Prostate gland (tissue), 2 donors: ENCODE results near the gene CHCHD6. TPM values are rescaled to one million over a fixed set of nuclear protein-coding genes. Genes with fewer than 3 reads are reported as not detected.
A peak's percentile ranks its signal among the peaks of the same experiment; 100 is the strongest.

ENCODE experiments used
- DNase-seq: peaks from one replicate; pipeline ENCODE4 v3.0.0-alpha.2; 2019; ENCODE audit warnings: low spot score
- H3K27ac ChIP-seq, 2 donors: fragments of 200-600 bp; sonication (generic); 2 replicates each; pipeline ENCODE4 v1.5.1; 2017 to 2019
- H3K27me3 ChIP-seq: fragments of 200-600 bp; sonication (generic); replicated peaks from 2 replicates; pipeline ENCODE4 v1.5.1; 2019; ENCODE audit not compliant: insufficient read depth
- H3K36me3 ChIP-seq, 2 donors: fragments of 200-600 bp; sonication (generic); 1 replicate in 1 of 2; 2 replicates in 1 of 2; pipeline versions ENCODE4 v1.5.1 to v1.8.1; 2017 to 2019
- H3K4me1 ChIP-seq: fragments of 200-600 bp; sonication (generic); replicated peaks from 2 replicates; pipeline ENCODE4 v1.5.1; 2019
- H3K4me3 ChIP-seq, 2 donors: fragments of 200-600 bp; sonication (generic); 2 replicates each; pipeline ENCODE4 v1.5.1; 2017 to 2019
- H3K9me3 ChIP-seq: fragments of 200-600 bp; sonication (generic); 2 replicates; pipeline ENCODE4 v1.5.1; 2017
- POLR2A ChIP-seq: fragments of 450-650 bp; IDR thresholded peaks from one replicate; pipeline ENCODE4 v1.6.1; 2016; ENCODE audit warnings: antibody characterized with exemption, mild to moderate bottlenecking
- POLR2AphosphoS5 ChIP-seq: sonication (generic); formaldehyde crosslinking; IDR thresholded peaks from one replicate; pipeline ENCODE4 v1.6.1; 2017; ENCODE audit warnings: antibody characterized with exemption
- WGBS: methylation state at CpG from one replicate; pipeline ENCODE4 v1.1.5; 2018; 5-methylcytosine and 5-hydroxymethylcytosine counted together
- intact Hi-C: fragments of 100-400 bp; cut with DNase I; formaldehyde crosslinking; loops from one replicate; pipeline ENCODE4 v1.14.2; 2022
- total RNA-seq, 2 donors: library from RNA; depleted of rRNA; stranded (reverse); fragments of >200 nt; gene quantifications; one replicate each; pipeline ENCODE4 v1.1.0, GENCODE V29; 2016
- TF ChIP-seq, protein P1 (sequence below), 4 experiments: fragments of 200-600 bp in 2 of 4; fragments of 450-650 bp in 2 of 4; sonication (generic) in 2 of 4; IDR thresholded peaks; 1 replicate in 3 of 4; 2 replicates in 1 of 4; pipeline ENCODE4 v1.5.1; 2016 to 2019; ENCODE audit warnings: antibody characterized with exemption in 4 of 4, mild to moderate bottlenecking in 2 of 4, moderate library complexity in 2 of 4

CHCHD6 gene
- total RNA-seq, 2 donors from 2014 or later: 13.9 to 34.4 TPM

- Histone ChIP-seq H3K27ac (no peak overlapping the region), H3K9me3 (no peaks in the 10 kb centered on the region), H3K4me3 (no peak overlapping the region), H3K27me3 (peaks cover 5% of the 10 kb centered on the region), H3K36me3 (no peaks in the 10 kb centered on the region), H3K4me1 (peaks cover 5% of the 10 kb centered on the region)
- intact Hi-C loops: loop anchor here (2.0 to 5.0 kb wide), 2 partner anchors 304 to 867 kb away; partner anchors contain the start of gene PLXNA1
- TF ChIP-seq POLR2A (no peak), POLR2AphosphoS5 (no peak)
- TF ChIP-seq, protein P1, sequence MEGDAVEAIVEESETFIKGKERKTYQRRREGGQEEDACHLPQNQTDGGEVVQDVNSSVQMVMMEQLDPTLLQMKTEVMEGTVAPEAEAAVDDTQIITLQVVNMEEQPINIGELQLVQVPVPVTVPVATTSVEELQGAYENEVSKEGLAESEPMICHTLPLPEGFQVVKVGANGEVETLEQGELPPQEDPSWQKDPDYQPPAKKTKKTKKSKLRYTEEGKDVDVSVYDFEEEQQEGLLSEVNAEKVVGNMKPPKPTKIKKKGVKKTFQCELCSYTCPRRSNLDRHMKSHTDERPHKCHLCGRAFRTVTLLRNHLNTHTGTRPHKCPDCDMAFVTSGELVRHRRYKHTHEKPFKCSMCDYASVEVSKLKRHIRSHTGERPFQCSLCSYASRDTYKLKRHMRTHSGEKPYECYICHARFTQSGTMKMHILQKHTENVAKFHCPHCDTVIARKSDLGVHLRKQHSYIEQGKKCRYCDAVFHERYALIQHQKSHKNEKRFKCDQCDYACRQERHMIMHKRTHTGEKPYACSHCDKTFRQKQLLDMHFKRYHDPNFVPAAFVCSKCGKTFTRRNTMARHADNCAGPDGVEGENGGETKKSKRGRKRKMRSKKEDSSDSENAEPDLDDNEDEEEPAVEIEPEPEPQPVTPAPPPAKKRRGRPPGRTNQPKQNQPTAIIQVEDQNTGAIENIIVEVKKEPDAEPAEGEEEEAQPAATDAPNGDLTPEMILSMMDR (IDR thresholded peaks at IDR 0.05): no peak
- no peak for DNase-seq
- WGBS: 79% methylated on average over 13 of the region's 13 CpGs
Observed at GRCh38 chr3:126677862-126678503, 26.1 kb upstream of the CHCHD6 start.

DNA sequence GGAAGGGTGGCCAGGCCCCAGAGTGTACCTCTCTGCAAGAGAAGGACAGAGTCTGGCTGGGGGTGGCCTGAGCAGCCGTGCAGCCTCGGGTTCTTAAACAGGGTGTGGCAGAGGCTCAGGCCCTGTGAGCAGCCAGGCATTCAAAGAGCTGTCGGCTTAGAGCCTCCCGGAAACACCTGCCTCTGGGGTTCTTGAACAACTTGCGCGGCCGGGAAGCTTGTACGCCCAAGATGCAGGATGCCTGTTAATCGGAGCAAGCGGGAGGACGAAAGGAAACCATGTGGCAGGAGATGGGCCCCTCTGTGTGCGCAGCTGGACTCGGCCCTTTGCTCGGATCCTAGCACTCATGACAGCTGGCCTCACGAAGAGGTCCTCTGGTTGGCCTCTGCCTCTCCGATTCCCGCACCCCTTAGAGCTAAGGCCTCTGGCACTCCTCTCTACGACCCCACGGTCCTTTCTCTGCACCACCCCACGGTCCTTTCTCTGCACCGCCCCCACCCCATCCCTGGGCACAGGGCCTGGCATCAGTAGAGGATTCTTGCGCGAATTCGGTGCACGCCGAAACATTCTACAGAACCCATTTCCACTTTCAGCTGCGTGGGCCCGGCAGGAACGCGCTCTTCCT is 25.2 kb upstream of the CHCHD6 start:
- intact Hi-C loops: loop anchor here (2.0 to 5.0 kb wide), 2 partner anchors 303 to 866 kb away; partner anchors contain the start of gene PLXNA1
- WGBS: 27% methylated on average over 30 of the region's 30 CpGs
- Histone ChIP-seq H3K27ac (no peak overlapping the region), H3K4me3 (no peak overlapping the region), H3K36me3 (no peaks in the 10 kb centered on the region), H3K4me1 (peaks cover 5% of the 10 kb centered on the region), H3K9me3 (no peaks in the 10 kb centered on the region), H3K27me3 (peaks cover 5% of the 10 kb centered on the region)
- DNase-seq: no peak
- no peak for TF ChIP-seq POLR2A
- TF ChIP-seq, protein P1 (IDR thresholded peaks at IDR 0.05): no peak

DNA sequence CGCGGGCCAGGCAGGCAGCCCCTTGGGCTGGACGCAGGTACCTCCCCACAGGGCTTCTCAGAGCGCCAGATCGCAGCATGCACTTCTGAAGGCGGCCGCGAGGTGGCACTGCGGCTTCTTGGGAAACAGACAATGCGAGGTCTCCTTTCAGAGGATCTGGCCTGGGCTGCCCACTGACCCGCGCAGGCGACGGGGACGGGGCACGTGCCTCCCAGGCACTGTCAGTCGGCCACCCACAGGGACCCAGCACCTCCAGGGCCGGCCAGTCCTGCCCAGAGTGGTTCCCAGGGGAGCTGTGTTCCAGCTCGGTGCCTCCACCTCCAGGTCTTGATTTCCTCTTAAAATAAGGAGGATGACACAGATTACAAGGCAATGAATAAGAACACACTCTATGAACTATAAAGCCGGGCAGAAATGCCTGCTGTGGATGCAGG is 24.7 kb upstream of the CHCHD6 start:
- TF ChIP-seq POLR2AphosphoS5 (peak; percentile 29), POLR2A (no peak)
- TF ChIP-seq, protein P1 (IDR thresholded peaks at IDR 0.05): peak; percentile 90 to 94 (median 93)
- H3K9me3 ChIP-seq: no peaks in the 10 kb centered on the region
- DNase-seq: peak; percentile 73
- no peak overlapping the region for H3K27ac ChIP-seq
- H3K4me3 ChIP-seq: no peak overlapping the region
- H3K36me3 ChIP-seq: no peaks in the 10 kb centered on the region
- H3K27me3 ChIP-seq: peaks cover 5% of the 10 kb centered on the region
- peaks cover 5% of the 10 kb centered on the region for H3K4me1 ChIP-seq
- intact Hi-C loops: loop anchor here (2.0 to 5.0 kb wide), 2 partner anchors 303 to 865 kb away; partner anchors contain the start of gene PLXNA1
- WGBS: 3% methylated on average over 20 of the region's 20 CpGs

- Histone ChIP-seq H3K27me3 (peaks cover 5% of the 10 kb centered on the region), H3K27ac (no peak overlapping the region), H3K9me3 (no peaks in the 10 kb centered on the region), H3K4me3 (no peak overlapping the region), H3K36me3 (no peaks in the 10 kb centered on the region), H3K4me1 (peaks cover 5% of the 10 kb centered on the region)
- no peak for DNase-seq
- WGBS: 51% methylated on average over 11 of the region's 11 CpGs
- intact Hi-C loops: loop anchor here (2.0 to 5.0 kb wide), 3 partner anchors 302 to 865 kb away; partner anchors contain the start of gene PLXNA1
- TF ChIP-seq, protein P1 (IDR thresholded peaks at IDR 0.05): no peak
- no peak for TF ChIP-seq POLR2A
- TF ChIP-seq POLR2AphosphoS5: no peak
Observed at GRCh38 chr3:126679831-126680666, 24.0 kb upstream of the CHCHD6 start.
